ENCODE results near the gene IGF1. TPM values are rescaled to one million over a fixed set of nuclear protein-coding genes. Genes with fewer than 3 reads are reported as not detected.

Gene IGF1
- total and polyA plus RNA-seq, 9 of the 15 experiments (the other 6 are each of a cell fraction or from before 2014, with no cell fraction given): 3.7 to 13.9 (median 4.5) TPM

DNA sequence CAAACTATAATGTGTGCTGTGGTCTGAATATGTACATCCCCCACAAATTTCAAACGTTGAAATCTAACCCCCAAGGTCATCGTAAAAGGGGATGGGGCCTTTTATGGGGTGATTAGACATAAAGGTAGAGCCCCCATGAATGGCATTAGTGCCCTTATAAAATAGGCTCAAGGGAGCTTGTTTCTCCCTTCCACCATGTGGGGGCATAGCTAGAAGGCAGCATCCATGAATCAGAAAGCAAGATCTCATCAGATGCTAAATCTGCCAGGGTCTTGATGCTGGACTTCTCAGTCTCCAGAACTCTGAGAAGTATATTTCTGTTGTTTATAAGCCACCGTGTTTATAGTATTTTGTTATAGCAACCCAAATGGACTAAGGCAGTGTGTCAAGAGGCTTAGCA, 33.4 kb upstream of the IGF1 start (continued):
- TF ChIP-seq HMG20A (CRISPR knock-in tag; conservative IDR thresholded peaks at IDR 0.05) (no peak), MEF2A (IDR thresholded peaks at IDR 0.05; ENCODE audit: control insufficient read depth, low read depth, low read length) (no peak), HNRNPH1 (optimal IDR thresholded peaks at IDR 0.05; ENCODE audit: low read depth, low read length) (no peak), KAT8 (IDR thresholded peaks at IDR 0.05; ENCODE audit: low read depth) (no peak), NBN (IDR thresholded peaks at IDR 0.05; ENCODE audit: low read depth) (no peak), POLR2AphosphoS2 (IDR thresholded peaks at IDR 0.05; ENCODE audit: low read length) (no peak), KLF1 (tag; IDR thresholded peaks at IDR 0.05) (no peak), ZNF311 (CRISPR knock-in tag; IDR thresholded peaks at IDR 0.05) (no peak)

DNA sequence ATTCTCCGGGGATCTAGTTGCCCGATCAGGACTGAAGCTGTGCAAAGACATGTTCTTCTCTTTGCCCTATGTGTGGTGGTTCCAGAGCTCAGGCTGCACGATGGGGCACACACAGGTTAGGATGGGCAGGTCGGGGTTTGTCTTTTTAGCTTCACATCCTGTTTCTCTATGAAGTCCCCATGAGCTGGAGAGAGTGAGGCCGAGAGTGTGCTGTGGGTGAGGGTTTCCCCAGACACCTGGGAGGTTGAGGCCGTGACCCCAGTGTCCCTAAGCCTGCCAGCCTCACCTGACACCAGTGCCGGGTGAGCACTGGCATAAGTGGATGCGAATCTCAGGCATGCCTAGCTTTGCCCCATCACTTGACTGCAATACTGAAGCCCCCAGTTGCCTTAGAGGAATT, 32.9 kb upstream of the IGF1 start:
- POLR2A ChIA-PET: interaction anchor here (0.6 to 0.8 kb wide), 2 partner anchors 8 to 12 kb away, joined by 3 read pairs; no protein-coding TSS in a partner anchor
- H4K20me1 ChIP-seq (replicated peaks; ENCODE audit: control insufficient read depth, insufficient read depth, low read length): no peaks in the 10 kb centered on the region
- CTCF ChIA-PET (ENCODE audit: low intra/inter-chr PET ratio): no interaction called here
- H3K27ac ChIP-seq (ENCODE audit: extremely low read depth, low read depth, low read length): no peak overlapping the region
- H3K27me3 ChIP-seq (ENCODE audit: control insufficient read depth in 2 of 2, insufficient read depth in 2 of 2, low read length in 2 of 2): no peaks in the 10 kb centered on the region
- no peak overlapping the region for H2AFZ ChIP-seq (ENCODE audit: low read depth, low read length)
- no peaks in the 10 kb centered on the region for H3K79me2 ChIP-seq (ENCODE audit: control insufficient read depth, insufficient read depth, low read length)
- ATAC-seq (no peak), FAIRE-seq (no peak), DNase-seq (ENCODE audit: extremely low read depth in 1 of 4, low spot score in 3 of 4) (no peak)
- H3K9me3 ChIP-seq (replicated peaks; ENCODE audit: control insufficient read depth, insufficient read depth, low read depth, low read length): no peaks in the 10 kb centered on the region
- no TSS peak for BruUV-seq (replicated peaks)
- no peak overlapping the region for H3K9ac ChIP-seq (ENCODE audit: insufficient read depth in 1 of 2, low read depth in 2 of 2, low read length in 2 of 2)
- TF ChIP-seq EGR1 (conservative IDR thresholded peaks at IDR 0.05) (no peak), ZBTB7A (IDR thresholded peaks at IDR 0.05; ENCODE audit: borderline replicate concordance, control insufficient read depth, low read depth, low read length) (no peak), FOXM1 (IDR thresholded peaks at IDR 0.05; ENCODE audit: low read depth) (no peak), FOXM1 (CRISPR knock-in tag; IDR thresholded peaks at IDR 0.05; ENCODE audit: low read depth) (no peak), NR3C1 (CRISPR knock-in tag; IDR thresholded peaks at IDR 0.05) (no peak), RBM14 (IDR thresholded peaks at IDR 0.05; ENCODE audit: borderline replicate concordance, insufficient read depth, low read depth, low read length) (no peak), MED1 (CRISPR knock-in tag; IDR thresholded peaks at IDR 0.05; ENCODE audit: borderline replicate concordance) (no peak)
- TF ChIP-seq, protein P1, sequence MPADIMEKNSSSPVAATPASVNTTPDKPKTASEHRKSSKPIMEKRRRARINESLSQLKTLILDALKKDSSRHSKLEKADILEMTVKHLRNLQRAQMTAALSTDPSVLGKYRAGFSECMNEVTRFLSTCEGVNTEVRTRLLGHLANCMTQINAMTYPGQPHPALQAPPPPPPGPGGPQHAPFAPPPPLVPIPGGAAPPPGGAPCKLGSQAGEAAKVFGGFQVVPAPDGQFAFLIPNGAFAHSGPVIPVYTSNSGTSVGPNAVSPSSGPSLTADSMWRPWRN (IDR thresholded peaks at IDR 0.05; ENCODE audit: low read depth): no peak
- TF ChIP-seq, protein P2, sequence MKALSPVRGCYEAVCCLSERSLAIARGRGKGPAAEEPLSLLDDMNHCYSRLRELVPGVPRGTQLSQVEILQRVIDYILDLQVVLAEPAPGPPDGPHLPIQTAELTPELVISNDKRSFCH (CRISPR knock-in tag; IDR thresholded peaks at IDR 0.05): no peak
- TF ChIP-seq, protein P2 (tag; IDR thresholded peaks at IDR 0.05): no peak
- H3K36me3 ChIP-seq (ENCODE audit: control insufficient read depth, insufficient read depth, low read length): no peaks in the 10 kb centered on the region
- WGBS (ENCODE audit: insufficient coverage, low coverage, missing lambda C conversion rate): 8% methylated on average over 7 of the region's 8 CpGs
- H3K4me3 ChIP-seq: no peak overlapping the region
- no peaks in the 10 kb centered on the region for H3K4me1 ChIP-seq (replicated peaks in 1 of 2; ENCODE audit: control insufficient read depth in 2 of 2, insufficient read depth in 2 of 2, low read length in 2 of 2)
- no peaks in the 10 kb centered on the region for H3K9me1 ChIP-seq (ENCODE audit: control insufficient read depth, insufficient read depth, low read length)
- in situ Hi-C loops (cut with MboI): no loop called here
- H3K4me2 ChIP-seq (ENCODE audit: insufficient read depth, low read length): no peak overlapping the region
- intact Hi-C loops (cut with micrococcal nuclease): no loop called here

All from K562 (cell line).